Progenitor cell of endocrine pancreas (in vitro differentiated cells): ENCODE data around the gene UQCRHL. TPM values are rescaled to one million over a fixed set of nuclear protein-coding genes. Genes with fewer than 3 reads are reported as not detected.

Experiments used
- DNase-seq: peaks from one replicate; pipeline ENCODE4 v3.0.0; 2021; ENCODE audit warnings: low spot score; ENCODE audit not compliant: unreplicated experiment
- H3K27ac Mint-ChIP-seq: 2 replicates; pipeline ENCODE4 v1.8.0; 2021; ENCODE audit warnings: mild to moderate bottlenecking, moderate library complexity, mixed read lengths
- H3K27me3 Mint-ChIP-seq: 2 replicates; pipeline ENCODE4 v1.8.0; 2021; ENCODE audit warnings: mixed read lengths
- H3K36me3 Mint-ChIP-seq: 2 replicates; pipeline ENCODE4 v1.8.0; 2022; ENCODE audit warnings: mixed read lengths; ENCODE audit not compliant: insufficient read depth
- H3K4me1 Mint-ChIP-seq: 2 replicates; pipeline ENCODE4 v1.8.0; 2021; ENCODE audit warnings: low read depth, mixed read lengths
- H3K4me3 Mint-ChIP-seq: 2 replicates; pipeline ENCODE4 v1.8.0; 2021; ENCODE audit warnings: low read depth, mild to moderate bottlenecking, moderate library complexity, mixed read lengths
- H3K9me3 Mint-ChIP-seq: 2 replicates; pipeline ENCODE4 v1.8.0; 2021; ENCODE audit warnings: low read depth, mixed read lengths
- total RNA-seq: library from RNA; stranded (reverse); gene quantifications from 2 replicates; pipeline ENCODE4 v1.2.1, GENCODE V29; 2021
- TF ChIP-seq, protein P1 (sequence below): fragments of 200-600 bp; sonication (generic); IDR thresholded peaks from one replicate; pipeline ENCODE4 v1.5.0; 2021; ENCODE audit warnings: antibody characterized with exemption, mild to moderate bottlenecking; ENCODE audit not compliant: unreplicated experiment

The UQCRHL gene
- total RNA-seq, 1 donor from 2014 or later, result 3.5 TPM

DNA sequence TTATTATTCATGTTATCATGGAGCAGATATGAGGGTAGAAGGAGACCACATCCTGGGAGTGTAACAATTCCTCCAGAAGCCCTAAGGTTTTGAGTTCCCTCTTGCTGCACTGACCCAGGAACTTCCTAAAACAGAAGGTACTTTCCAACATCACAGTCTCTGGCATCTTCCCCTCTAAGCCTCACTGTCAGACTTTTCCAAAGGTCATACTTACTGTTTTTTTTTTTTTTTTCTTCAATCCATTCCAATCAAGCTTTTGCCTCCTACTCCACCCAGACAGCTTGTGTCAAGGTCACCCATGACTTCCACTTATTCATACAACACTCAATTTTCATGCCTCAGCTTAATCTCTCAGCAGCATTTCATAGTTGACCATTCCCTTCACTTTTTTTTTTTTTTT, 18.4 kb upstream of the UQCRHL start:
- H3K36me3 Mint-ChIP-seq, result peaks cover 3% of the 10 kb centered on the region
- H3K27me3 Mint-ChIP-seq, result no peaks in the 10 kb centered on the region
- H3K9me3 Mint-ChIP-seq, result no peaks in the 10 kb centered on the region
- DNase-seq, result no peak
- no peak overlapping the region for H3K4me3 Mint-ChIP-seq
- H3K27ac Mint-ChIP-seq, result no peak overlapping the region
- peaks cover 5% of the 10 kb centered on the region for H3K4me1 Mint-ChIP-seq
- TF ChIP-seq, protein P1, sequence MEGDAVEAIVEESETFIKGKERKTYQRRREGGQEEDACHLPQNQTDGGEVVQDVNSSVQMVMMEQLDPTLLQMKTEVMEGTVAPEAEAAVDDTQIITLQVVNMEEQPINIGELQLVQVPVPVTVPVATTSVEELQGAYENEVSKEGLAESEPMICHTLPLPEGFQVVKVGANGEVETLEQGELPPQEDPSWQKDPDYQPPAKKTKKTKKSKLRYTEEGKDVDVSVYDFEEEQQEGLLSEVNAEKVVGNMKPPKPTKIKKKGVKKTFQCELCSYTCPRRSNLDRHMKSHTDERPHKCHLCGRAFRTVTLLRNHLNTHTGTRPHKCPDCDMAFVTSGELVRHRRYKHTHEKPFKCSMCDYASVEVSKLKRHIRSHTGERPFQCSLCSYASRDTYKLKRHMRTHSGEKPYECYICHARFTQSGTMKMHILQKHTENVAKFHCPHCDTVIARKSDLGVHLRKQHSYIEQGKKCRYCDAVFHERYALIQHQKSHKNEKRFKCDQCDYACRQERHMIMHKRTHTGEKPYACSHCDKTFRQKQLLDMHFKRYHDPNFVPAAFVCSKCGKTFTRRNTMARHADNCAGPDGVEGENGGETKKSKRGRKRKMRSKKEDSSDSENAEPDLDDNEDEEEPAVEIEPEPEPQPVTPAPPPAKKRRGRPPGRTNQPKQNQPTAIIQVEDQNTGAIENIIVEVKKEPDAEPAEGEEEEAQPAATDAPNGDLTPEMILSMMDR, result no peak

DNA sequence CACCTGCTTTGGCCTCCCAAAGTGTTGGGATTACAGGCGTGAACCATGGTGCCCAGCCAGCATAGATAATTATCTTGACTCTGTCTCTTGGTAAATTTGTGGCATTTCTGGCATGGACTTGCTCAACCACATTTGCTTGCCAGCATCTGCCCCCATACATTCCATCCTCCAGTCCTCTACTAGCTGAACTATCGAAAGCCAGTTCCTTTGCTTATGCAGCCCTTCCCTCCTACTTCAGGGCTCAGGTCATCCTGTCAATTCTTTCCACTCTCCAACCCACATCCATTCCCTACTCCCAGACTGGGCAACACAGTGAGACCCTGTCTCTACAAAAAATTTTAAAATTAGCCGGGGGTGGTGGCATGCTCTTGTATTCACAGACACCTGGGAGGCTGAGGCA, 13.0 kb upstream of the UQCRHL start:
- no peaks in the 10 kb centered on the region for H3K27me3 Mint-ChIP-seq
- no peaks in the 10 kb centered on the region for H3K9me3 Mint-ChIP-seq
- H3K36me3 Mint-ChIP-seq, result peaks cover 5% of the 10 kb centered on the region
- H3K4me3 Mint-ChIP-seq, result no peak overlapping the region
- H3K4me1 Mint-ChIP-seq, result peaks cover 3% of the 10 kb centered on the region
- TF ChIP-seq, protein P1, result no peak
- no peak for DNase-seq
- no peak overlapping the region for H3K27ac Mint-ChIP-seq

DNA sequence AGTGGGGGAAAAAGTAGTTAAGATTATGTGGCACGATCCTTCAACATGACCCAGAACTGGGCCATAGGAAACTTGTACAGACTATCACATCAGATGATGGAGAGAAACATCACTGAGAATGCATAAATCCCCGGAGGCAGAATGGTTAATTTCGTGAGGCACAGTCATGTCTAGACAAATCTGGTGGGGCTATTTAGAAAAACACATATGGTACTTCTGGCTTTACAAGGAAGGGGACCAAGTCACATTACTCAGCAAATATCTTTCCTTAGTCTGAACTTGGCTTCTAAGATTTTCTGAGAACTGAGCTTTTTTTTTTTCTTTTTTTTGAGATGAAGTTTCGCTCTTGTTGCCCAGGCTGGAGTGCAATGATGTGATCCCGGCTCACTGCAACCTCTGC, 9.2 kb upstream of the UQCRHL start:
- no peak overlapping the region for H3K4me3 Mint-ChIP-seq
- peaks cover 3% of the 10 kb centered on the region for H3K4me1 Mint-ChIP-seq
- no peaks in the 10 kb centered on the region for H3K9me3 Mint-ChIP-seq
- H3K27ac Mint-ChIP-seq, result peak overlapping the region; percentile 11
- no peaks in the 10 kb centered on the region for H3K27me3 Mint-ChIP-seq
- TF ChIP-seq, protein P1, result no peak
- no peak for DNase-seq
- peaks cover 3% of the 10 kb centered on the region for H3K36me3 Mint-ChIP-seq

DNA sequence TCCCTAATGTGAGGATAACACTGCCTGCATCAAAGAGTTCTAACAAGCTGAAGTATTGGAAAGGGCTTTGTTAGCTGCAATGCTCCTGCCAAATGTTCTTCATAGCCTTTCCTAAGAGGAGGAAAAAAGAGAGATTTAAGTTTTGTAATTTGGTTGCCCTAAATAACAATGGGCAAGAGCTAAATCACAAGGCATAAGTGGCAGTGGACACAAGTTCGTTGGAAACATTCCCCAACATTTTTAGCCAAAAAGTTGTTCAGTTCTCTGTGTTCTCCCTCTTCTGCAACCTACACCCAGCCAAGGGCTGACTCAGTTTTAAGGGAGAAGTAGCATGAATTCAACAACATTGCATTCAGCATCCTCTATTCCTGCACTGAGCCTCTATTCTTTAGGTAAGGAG, 2.6 kb upstream of the UQCRHL start:
- Mint-ChIP-seq H3K27ac (no peak overlapping the region), H3K27me3 (no peaks in the 10 kb centered on the region), H3K36me3 (no peaks in the 10 kb centered on the region), H3K9me3 (no peaks in the 10 kb centered on the region), H3K4me1 (peaks cover 8% of the 10 kb centered on the region), H3K4me3 (no peak overlapping the region)
- DNase-seq, result no peak
- TF ChIP-seq, protein P1, result no peak

DNA sequence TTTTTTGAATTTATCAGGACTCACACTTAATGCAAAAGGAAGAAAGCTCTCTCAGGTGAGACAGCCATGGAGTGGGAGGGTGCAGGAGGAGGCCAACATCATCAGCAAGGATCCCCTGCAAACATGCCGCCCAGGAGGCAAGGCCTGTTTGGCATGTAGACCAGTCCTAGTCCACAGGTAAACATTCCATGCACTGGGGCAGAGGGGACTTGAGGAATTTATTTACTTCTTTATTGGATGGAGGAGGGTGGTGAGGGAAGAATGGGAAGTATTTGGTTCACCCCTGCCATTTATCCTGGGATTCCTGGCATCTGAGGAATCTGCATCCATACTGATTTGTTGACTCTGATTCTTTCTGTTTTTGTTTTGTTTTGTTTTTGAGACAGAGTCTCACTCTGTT, 1.5 kb upstream of the UQCRHL start:
- Mint-ChIP-seq H3K9me3 (no peaks in the 10 kb centered on the region), H3K27ac (peak overlapping the region; percentile 81), H3K4me3 (no peak overlapping the region), H3K4me1 (peaks cover 8% of the 10 kb centered on the region), H3K36me3 (no peaks in the 10 kb centered on the region), H3K27me3 (no peaks in the 10 kb centered on the region)
- DNase-seq, result no peak
- TF ChIP-seq, protein P1, result no peak
